HTERT RPE-1 (cell line): ENCODE data around the gene CNIH2.
"Not testable (repeated sequence)": the region's sequence is repeated elsewhere in the genome, so short reads cannot be mapped to it uniquely, and the experiment has no call there.

ENCODE experiments used
- in situ Hi-C: fragments of 300-500 bp; cut with MboI; formaldehyde crosslinking; loops from 4 replicates; pipeline ENCODE4 v1.14.3; 2020; ENCODE audit warnings: low sequenced_read_pairs

The CNIH2 gene

DNA sequence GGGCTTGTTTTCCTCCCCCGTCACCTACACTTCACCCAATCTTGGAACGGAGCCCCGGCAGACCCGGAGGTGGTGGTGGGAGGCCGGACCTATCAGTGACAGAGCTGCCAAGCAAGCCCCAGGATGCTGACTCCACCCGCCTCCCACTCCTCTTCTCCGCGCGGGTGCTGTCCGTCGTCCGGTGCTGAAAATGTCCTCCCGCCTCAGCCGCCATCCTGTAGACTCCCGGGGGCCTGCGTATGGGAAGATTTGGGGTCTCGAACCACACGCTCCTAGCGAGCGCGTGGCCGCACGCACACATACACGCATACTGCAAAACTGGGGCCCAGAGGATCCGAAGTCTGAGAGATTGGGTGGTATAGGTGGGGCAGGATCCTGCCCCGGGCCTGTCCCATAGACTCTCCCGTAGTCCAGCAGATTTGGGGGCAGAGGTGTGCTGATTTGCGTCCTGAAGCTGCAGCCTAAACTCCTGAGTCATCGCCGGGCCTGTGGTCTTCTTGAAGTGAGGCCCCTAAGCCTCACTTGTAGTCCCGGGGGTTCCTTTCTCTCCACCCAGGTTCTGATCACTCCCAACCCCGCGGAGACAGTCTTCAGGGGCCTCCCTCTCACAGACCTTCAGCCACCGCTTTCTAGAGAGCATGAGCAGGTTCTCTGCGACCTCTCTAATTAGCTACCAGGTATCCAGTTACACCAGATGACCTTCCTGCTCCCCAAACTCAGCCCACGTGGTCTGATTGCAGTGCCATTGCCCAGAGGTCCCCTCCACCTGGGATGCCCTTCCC lies 11.8 kb downstream of the CNIH2 start:
- in situ Hi-C loops, result no loop called here

DNA sequence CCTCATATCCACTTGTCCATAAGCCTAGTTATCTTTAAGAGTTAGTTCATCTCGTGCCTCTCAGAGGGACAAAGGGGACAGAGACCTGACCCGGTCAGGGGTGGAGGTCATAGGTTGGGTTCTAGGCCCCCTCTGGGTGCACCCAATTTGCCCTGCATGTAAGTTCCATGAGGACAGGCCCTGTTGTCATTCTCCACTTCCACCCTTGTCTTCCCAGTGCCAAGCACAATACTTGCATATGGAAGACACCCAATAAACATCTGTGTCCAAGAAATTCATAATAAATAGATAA lies 12.3 kb downstream of the CNIH2 start:
- in situ Hi-C loops, result no loop called here

DNA sequence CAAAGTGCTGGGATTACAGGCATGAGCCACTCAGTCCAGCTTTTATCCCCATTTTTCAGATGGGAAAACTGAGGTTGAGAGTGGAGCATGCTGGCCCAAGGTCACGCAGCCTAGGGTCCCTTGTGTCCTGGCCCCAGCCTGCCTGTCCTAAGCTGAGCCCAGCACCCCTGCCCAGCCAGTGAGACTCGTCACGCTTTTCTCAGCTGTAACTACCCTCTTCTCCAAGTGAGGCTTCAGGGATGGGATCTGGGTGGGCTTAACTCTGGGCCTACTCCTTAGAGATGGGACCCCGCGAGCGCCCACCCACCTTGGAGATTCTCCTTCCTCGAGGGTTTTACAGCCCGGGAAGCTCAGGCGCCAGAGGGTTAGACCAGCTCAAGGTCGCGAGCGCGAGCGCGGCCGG lies 13.3 kb downstream of the CNIH2 start:
- in situ Hi-C loops, result no loop called here

GRCh38 chr11:66291706-66292542 lies 13.9 kb downstream of the CNIH2 start, which contains the start of gene TMEM151A:
Gene TMEM151A, plus strand, starts transcription at chr11:66291894. Its CDS starts 120 bp downstream, at chr11:66292014.
- in situ Hi-C loops, result no loop called here

- in situ Hi-C loops, result no loop called here
Observed at GRCh38 chr11:66292543-66293332, 14.8 kb downstream of the CNIH2 start.

DNA sequence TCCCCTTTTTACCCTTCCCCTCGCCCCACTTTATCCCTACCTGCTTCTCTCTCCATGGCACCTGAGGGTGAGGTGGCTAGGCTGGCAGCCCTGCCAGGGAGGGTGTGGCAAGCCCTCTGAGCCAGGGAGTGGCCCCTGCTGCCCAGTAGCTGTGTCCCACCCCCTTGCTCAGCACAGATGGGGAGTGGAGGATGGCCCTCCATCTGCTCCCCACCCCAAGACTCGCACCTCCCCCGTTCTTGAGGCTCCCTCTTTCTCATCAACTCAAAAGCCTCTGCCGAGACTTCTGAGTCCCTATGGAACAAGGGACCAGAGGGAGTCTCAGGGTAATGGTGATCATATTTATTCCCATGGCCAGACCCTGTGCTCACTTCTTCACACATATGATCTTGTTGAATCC lies 15.4 kb downstream of the CNIH2 start:
- in situ Hi-C loops, result no loop called here

GRCh38 chr11:66293777-66294625 lies 16.0 kb downstream of the CNIH2 start:
- in situ Hi-C loops, result no loop called here

- in situ Hi-C loops, result no loop called here
Observed at GRCh38 chr11:66294626-66295620, 16.9 kb downstream of the CNIH2 start.

- in situ Hi-C loops, result no loop called here
Observed at GRCh38 chr11:66297610-66298009, 19.6 kb downstream of the CNIH2 start.

DNA sequence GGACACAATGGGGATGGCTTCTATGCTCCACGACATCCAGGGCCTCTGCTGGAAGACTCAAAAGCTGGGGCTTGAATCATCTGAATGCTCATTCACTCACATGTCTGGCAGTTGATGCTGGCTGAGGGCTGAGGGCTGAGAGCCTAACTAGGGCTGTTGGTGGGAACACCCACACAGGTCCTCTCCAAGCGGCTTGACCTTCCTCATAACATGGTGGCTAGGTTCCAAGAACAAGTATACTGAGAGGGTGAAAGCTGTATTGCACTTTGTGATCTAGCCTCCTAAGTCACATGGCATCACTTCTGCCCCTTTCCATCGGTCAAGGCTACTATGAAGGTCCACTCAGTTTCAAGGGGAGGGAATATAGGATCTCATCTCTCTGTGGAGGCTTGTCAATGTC lies 21.2 kb downstream of the CNIH2 start:
- in situ Hi-C loops, result no loop called here

- in situ Hi-C loops, result no loop called here
Observed at GRCh38 chr11:66302656-66303055, 24.7 kb downstream of the CNIH2 start.

- in situ Hi-C loops, result no loop called here
Observed at GRCh38 chr11:66309475-66309874, 31.5 kb downstream of the CNIH2 start.

GRCh38 chr11:66310324-66310723 lies 32.3 kb downstream of the CNIH2 start:
- in situ Hi-C loops, result no loop called here

DNA sequence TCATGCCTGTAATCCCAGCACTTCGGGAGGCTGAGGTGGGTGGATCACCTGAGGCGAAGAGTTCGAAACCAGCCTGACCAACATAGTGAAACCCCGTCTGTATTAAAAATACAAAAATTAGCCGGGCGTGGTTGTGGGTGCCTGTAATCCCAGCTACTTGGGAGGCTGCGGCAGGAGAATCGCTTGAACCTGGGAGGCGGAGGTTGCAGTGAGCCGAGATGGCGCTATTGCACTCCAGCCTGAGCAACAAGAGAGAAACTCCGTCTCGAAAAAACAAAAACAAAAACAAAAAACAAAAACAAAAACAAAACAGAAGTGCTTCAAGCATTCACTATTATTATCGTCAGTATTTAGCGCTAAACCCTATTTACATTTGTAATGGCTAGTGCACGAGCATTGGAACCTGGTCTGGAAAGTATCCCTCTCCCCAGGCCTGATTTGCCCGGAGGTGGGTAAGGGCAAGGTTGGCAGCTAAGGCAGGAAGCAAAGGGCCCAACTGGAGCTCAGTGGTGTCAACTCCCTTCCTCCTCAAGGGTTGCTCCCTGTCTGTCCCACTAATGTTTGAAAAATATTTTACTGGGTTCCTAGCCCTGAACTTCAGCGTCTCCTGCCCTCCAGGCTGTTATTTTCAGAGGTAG lies 32.9 kb downstream of the CNIH2 start:
- in situ Hi-C loops, result not testable (repeated sequence)

GRCh38 chr11:66311470-66311964 lies 33.5 kb downstream of the CNIH2 start:
- in situ Hi-C loops, result no loop called here

- in situ Hi-C loops, result no loop called here
Observed at GRCh38 chr11:66311965-66312548, 34.1 kb downstream of the CNIH2 start.

- in situ Hi-C loops, result no loop called here
Observed at GRCh38 chr11:66312549-66313320, 34.8 kb downstream of the CNIH2 start.
